ENCODE results near the gene FOXO3B. TPM values are rescaled to one million over a fixed set of nuclear protein-coding genes. Genes with fewer than 3 reads are reported as not detected.
"Not testable (repeated sequence)": the region's sequence is repeated elsewhere in the genome, so short reads cannot be mapped to it uniquely, and the experiment has no call there.

FOXO3B gene
- total and polyA plus RNA-seq, 2 experiments from 2014 or later: 8.7 to 14.1 TPM

- H3K4me1 ChIP-seq (ENCODE audit: low read depth); H3K27ac ChIP-seq; H3K36me3 ChIP-seq; H3K27me3 ChIP-seq; DNase-seq (ENCODE audit: low read depth in 1 of 2, low spot score in 1 of 2); H3K9me3 ChIP-seq (ENCODE audit: low read depth): not testable (repeated sequence)
- H3K4me3 ChIP-seq: peak overlapping the region; percentile 69
Observed at GRCh38 chr17:18682668-18683067, 554 bp upstream of the FOXO3B start.

GRCh38 chr17:18677381-18677780, 4.7 kb downstream of the FOXO3B start:
- H3K4me3 ChIP-seq; H3K9me3 ChIP-seq (ENCODE audit: low read depth); H3K4me1 ChIP-seq (ENCODE audit: low read depth); DNase-seq (ENCODE audit: low read depth in 1 of 2, low spot score in 1 of 2); H3K36me3 ChIP-seq; H3K27me3 ChIP-seq; H3K27ac ChIP-seq: not testable (repeated sequence)

GRCh38 chr17:18676928-18677327, 5.2 kb downstream of the FOXO3B start:
- DNase-seq (ENCODE audit: low read depth in 1 of 2, low spot score in 1 of 2); H3K4me1 ChIP-seq (ENCODE audit: low read depth); H3K4me3 ChIP-seq; H3K9me3 ChIP-seq (ENCODE audit: low read depth); H3K27me3 ChIP-seq; H3K36me3 ChIP-seq; H3K27ac ChIP-seq: not testable (repeated sequence)

- H3K9me3 ChIP-seq (ENCODE audit: low read depth); H3K27ac ChIP-seq; H3K4me3 ChIP-seq; H3K27me3 ChIP-seq; H3K4me1 ChIP-seq (ENCODE audit: low read depth); DNase-seq (ENCODE audit: low read depth in 1 of 2, low spot score in 1 of 2): not testable (repeated sequence)
- peaks cover 10% of the 10 kb centered on the region for H3K36me3 ChIP-seq
Observed at GRCh38 chr17:18672395-18673227, 9.5 kb downstream of the FOXO3B start.

GRCh38 chr17:18668625-18669024, 13.5 kb downstream of the FOXO3B start:
- H3K36me3 ChIP-seq: peaks cover 10% of the 10 kb centered on the region
- not testable (repeated sequence) for H3K4me3 ChIP-seq; H3K27ac ChIP-seq; H3K27me3 ChIP-seq; H3K9me3 ChIP-seq (ENCODE audit: low read depth); H3K4me1 ChIP-seq (ENCODE audit: low read depth); DNase-seq (ENCODE audit: low read depth in 1 of 2, low spot score in 1 of 2)

- not testable (repeated sequence) for H3K27ac ChIP-seq; H3K4me1 ChIP-seq (ENCODE audit: low read depth); H3K4me3 ChIP-seq; H3K9me3 ChIP-seq (ENCODE audit: low read depth); H3K27me3 ChIP-seq; DNase-seq (ENCODE audit: low read depth in 1 of 2, low spot score in 1 of 2)
- peaks cover 10% of the 10 kb centered on the region for H3K36me3 ChIP-seq
Observed at GRCh38 chr17:18667535-18667934, 14.6 kb downstream of the FOXO3B start.

GRCh38 chr17:18666326-18666725, 15.8 kb downstream of the FOXO3B start:
- not testable (repeated sequence) for H3K27me3 ChIP-seq; H3K36me3 ChIP-seq; H3K9me3 ChIP-seq (ENCODE audit: low read depth); H3K4me1 ChIP-seq (ENCODE audit: low read depth); H3K27ac ChIP-seq; DNase-seq (ENCODE audit: low read depth in 1 of 2, low spot score in 1 of 2); H3K4me3 ChIP-seq

- not testable (repeated sequence) for H3K9me3 ChIP-seq (ENCODE audit: low read depth); H3K4me1 ChIP-seq (ENCODE audit: low read depth); H3K27ac ChIP-seq; H3K27me3 ChIP-seq; DNase-seq (ENCODE audit: low read depth in 1 of 2, low spot score in 1 of 2); H3K4me3 ChIP-seq; H3K36me3 ChIP-seq
Observed at GRCh38 chr17:18661924-18662624, 20.0 kb downstream of the FOXO3B start.

- H3K4me3 ChIP-seq; H3K36me3 ChIP-seq; DNase-seq (ENCODE audit: low read depth in 1 of 2, low spot score in 1 of 2); H3K4me1 ChIP-seq (ENCODE audit: low read depth); H3K9me3 ChIP-seq (ENCODE audit: low read depth); H3K27ac ChIP-seq; H3K27me3 ChIP-seq: not testable (repeated sequence)
Observed at GRCh38 chr17:18650094-18650493, 32.0 kb downstream of the FOXO3B start.

- not testable (repeated sequence) for H3K27ac ChIP-seq; H3K4me3 ChIP-seq; H3K27me3 ChIP-seq; H3K9me3 ChIP-seq (ENCODE audit: low read depth); H3K4me1 ChIP-seq (ENCODE audit: low read depth); DNase-seq (ENCODE audit: low read depth in 1 of 2, low spot score in 1 of 2); H3K36me3 ChIP-seq
Observed at GRCh38 chr17:18644291-18644690, 37.8 kb downstream of the FOXO3B start, which contains the start of gene TBC1D28. TSS of gene TBC1D28 (minus strand) at chr17:18644391. CDS start at chr17:18641352, 3,039 bp downstream.

- H3K4me1 ChIP-seq (ENCODE audit: low read depth); H3K36me3 ChIP-seq; H3K27me3 ChIP-seq; H3K27ac ChIP-seq; H3K4me3 ChIP-seq; H3K9me3 ChIP-seq (ENCODE audit: low read depth); DNase-seq (ENCODE audit: low read depth in 1 of 2, low spot score in 1 of 2): not testable (repeated sequence)
Observed at GRCh38 chr17:18643124-18643523, 39.0 kb downstream of the FOXO3B start.

GRCh38 chr17:18638357-18638756, 43.8 kb downstream of the FOXO3B start:
- not testable (repeated sequence) for H3K4me3 ChIP-seq; H3K27ac ChIP-seq; DNase-seq (ENCODE audit: low read depth in 1 of 2, low spot score in 1 of 2)

GRCh38 chr17:18636237-18636636, 45.9 kb downstream of the FOXO3B start:
- not testable (repeated sequence) for H3K4me1 ChIP-seq (ENCODE audit: low read depth); H3K27ac ChIP-seq; H3K36me3 ChIP-seq; H3K4me3 ChIP-seq; H3K9me3 ChIP-seq (ENCODE audit: low read depth); DNase-seq (ENCODE audit: low read depth in 1 of 2, low spot score in 1 of 2)
- peaks cover 16% of the 10 kb centered on the region for H3K27me3 ChIP-seq

More at GRCh38 chr17:18638357-18638756, 43.8 kb downstream of the FOXO3B start:
- not testable (repeated sequence) for H3K4me1 ChIP-seq (ENCODE audit: low read depth); H3K36me3 ChIP-seq; H3K9me3 ChIP-seq (ENCODE audit: low read depth)
- peaks cover 15% of the 10 kb centered on the region for H3K27me3 ChIP-seq

- not testable (repeated sequence) for H3K27ac ChIP-seq; H3K36me3 ChIP-seq; H3K4me3 ChIP-seq; H3K4me1 ChIP-seq (ENCODE audit: low read depth); DNase-seq (ENCODE audit: low read depth in 1 of 2, low spot score in 1 of 2); H3K9me3 ChIP-seq (ENCODE audit: low read depth)
- H3K27me3 ChIP-seq: peaks cover 16% of the 10 kb centered on the region
Observed at GRCh38 chr17:18635773-18636172, 46.3 kb downstream of the FOXO3B start.
